NCI-H2196 (cell line): ENCODE data around the gene U2AF1L4.

Experiments used
- DNase-seq: peaks from one replicate; lab custom pipeline; 2025; ENCODE audit not compliant: unreplicated experiment; lab: John Stamatoyannopoulos, UW

U2AF1L4 gene

DNA sequence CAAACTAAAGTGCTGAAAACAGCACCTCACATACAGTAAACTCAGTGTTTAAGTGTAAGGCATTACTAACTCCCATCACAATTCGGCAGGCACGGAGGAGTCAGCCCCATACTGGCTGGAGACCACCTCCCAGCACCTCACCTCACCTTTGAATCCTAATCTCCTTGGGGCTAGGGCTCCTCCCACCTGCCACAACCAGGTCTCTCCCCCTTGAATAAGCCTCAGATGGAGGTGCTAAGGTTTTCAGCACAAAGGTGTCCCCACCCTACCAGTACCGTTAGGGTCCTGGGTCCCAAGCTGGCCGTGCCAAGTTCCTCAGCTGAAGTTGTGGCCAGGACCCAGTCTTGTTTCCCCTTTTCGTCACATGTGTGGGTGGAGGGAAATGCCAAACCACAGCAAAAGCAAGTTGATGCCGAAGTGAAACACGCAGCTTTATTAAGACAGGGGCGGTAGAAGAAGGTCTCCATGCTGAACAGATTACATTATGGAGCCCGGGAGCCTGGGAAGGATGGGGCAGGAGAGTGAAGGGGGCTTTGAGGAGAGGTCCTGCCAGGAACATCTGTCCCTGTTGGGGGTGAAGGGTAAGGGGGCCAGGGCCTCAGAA, 3.0 kb downstream of the U2AF1L4 start, which contains the start of gene IGFLR1:
IGFLR1 (minus strand) TSS at position 332 of the 604 bp plus-strand sequence. CDS start 1,272 bp downstream, outside the sequence.
- no peak for DNase-seq

DNA sequence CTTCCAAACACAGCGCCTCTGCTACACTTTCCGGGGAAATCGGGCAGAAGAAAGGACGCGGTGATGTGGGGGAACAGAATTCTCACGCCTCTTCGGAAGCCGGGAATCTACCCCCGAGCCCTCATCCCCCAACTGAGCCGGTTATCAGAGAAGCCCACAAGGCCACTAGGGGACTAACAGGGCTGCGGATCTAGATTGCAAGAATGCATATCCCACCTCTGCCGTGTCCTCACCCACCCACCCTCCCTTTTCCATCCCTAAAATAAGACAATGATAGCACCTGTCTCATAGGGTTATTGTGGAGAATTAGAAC, 4.1 kb downstream of the U2AF1L4 start:
- DNase-seq, result no peak

DNA sequence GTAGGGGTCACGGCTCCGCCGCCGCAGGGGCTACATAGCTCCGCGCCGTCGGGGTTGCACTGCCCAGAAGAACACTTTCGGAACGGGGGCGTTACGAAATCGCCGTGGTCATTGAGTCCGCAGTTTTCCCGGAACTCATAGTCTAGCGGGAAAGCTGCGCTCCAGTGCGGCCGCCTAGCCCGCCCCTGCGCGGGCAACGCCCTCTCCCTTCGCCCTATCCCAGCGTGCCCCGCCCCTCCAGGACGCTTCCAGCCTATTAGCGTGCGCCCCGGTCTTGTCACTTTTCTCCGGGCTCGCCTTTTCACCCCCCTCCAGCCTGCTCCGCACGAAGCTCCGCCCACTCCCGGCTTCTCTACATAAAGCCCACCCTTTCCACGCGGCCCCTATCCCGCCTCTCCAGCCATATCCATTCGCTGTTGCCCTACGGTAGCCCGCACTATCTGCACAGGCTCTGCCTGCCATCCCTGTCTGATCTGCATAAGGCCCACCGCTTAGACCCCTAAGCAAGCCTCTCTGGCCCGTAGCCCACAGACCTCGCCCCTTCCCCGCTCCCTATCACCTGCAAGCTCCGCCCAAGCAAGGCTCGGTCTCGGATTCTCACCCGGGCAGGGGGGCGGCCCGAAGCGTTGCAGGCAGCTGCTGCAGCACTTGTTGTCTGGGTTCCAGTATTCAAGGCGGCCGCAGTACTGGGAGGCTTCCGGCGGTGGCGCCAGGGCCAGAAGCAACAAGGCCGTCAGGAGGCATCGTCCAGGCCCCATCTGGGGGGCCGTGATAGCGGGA, 4.6 kb downstream of the U2AF1L4 start:
- peak; percentile 98 for DNase-seq

DNA sequence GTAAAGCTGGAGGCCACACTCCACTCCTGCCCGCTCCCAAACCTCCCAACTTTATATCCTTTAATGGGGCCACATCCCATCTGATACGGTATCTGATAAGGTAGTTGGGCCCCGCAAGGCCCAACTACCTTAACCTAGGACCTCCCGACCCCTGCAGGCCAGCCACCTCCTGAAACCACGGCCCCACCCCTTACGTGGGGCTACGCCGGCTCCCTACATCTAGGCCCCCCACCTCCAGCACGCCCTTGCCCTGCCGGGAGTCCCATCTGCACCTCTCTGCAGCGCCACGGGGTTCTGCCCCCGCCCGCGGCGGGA, 5.2 kb downstream of the U2AF1L4 start:
- no peak for DNase-seq

DNA sequence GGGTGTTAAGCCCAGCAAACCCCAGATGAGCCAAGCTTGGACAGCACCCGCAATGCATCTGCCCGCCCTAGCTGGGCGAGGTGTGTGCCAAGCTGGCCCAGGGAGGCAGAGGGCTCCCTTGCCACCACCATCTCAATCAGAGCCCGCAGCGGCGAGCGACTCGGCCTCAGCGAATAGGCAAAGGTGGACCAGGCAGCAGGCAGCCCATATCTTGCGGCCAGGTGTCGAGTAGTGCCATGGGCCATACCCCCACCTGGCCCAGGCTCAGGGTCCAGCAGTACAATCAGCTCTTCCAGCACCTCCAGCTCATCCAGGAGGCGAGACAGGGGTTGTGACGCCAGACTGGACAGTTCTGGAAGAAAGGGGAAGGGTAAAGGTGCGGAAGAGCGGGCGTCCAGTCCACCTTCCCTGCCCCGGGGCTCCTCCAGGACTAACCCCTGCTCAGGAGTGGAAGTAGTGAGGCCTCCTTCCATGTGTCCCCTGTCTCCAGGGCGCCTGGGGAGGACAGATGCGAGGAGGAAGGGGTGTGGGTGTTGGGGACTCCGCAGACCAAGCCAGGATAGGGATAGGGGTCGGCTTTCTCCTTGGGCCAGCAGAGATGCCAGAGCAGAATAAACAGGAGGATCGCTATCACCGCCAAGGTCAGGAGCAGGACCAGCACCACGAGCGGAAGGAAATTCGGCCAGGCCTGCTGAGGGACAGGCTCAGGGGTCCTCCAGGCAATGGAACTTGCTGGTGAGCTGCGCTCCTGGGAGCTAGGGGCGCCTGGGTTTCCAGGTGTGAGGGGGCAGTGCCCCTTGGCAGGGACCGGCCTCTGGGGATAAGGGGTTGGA, 5.7 kb downstream of the U2AF1L4 start:
- no peak for DNase-seq

DNA sequence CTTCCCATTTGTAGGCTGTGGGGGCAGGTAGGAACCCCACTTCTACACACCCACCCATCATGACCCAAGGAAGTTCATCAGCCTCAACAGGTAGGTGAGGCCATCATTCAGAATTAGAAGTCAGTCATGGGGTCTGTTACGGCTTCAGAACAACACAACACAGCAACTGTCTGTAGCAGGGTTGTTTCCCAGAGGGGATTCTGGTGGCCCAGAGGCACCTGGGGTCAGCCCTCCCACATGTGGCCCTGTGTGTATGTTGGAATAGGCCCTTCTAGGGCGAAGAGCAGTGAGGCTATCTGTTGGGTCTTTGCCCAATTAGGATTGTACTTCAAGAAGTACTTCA, 6.4 kb downstream of the U2AF1L4 start:
- no peak for DNase-seq

DNA sequence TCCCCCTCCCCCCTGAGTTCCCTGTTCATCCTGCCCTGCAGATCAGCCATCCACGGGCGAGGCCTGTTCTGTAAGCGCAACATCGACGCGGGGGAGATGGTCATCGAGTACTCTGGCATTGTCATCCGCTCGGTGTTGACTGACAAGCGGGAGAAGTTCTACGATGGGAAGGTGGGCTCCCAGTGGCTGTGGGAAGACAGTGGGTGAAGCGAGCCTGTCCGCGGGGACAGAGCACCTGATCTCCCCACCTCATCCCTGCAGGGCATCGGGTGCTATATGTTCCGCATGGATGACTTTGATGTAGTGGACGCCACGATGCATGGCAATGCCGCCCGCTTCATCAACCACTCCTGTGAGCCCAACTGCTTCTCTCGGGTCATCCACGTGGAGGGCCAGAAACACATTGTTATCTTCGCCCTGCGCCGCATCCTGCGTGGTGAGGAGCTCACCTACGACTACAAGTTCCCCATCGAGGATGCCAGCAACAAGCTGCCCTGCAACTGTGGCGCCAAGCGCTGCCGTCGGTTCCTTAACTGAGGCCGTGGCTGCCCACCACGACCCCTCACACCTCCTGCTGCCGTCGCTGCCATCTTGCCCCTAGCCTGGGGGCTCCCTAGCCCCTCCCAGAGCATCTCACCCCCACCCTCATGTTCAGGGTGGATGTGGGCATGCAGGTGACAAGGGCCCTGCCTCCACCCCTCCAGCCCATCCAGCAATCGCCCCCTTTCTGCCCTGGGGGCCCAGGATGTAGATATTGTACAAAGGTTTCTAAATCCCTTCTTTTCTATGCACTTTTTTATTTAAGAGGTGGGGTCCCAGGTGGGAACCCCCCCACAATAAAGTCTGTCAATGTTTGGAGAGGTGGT, 7.0 kb downstream of the U2AF1L4 start:
- DNase-seq, result no peak

DNA sequence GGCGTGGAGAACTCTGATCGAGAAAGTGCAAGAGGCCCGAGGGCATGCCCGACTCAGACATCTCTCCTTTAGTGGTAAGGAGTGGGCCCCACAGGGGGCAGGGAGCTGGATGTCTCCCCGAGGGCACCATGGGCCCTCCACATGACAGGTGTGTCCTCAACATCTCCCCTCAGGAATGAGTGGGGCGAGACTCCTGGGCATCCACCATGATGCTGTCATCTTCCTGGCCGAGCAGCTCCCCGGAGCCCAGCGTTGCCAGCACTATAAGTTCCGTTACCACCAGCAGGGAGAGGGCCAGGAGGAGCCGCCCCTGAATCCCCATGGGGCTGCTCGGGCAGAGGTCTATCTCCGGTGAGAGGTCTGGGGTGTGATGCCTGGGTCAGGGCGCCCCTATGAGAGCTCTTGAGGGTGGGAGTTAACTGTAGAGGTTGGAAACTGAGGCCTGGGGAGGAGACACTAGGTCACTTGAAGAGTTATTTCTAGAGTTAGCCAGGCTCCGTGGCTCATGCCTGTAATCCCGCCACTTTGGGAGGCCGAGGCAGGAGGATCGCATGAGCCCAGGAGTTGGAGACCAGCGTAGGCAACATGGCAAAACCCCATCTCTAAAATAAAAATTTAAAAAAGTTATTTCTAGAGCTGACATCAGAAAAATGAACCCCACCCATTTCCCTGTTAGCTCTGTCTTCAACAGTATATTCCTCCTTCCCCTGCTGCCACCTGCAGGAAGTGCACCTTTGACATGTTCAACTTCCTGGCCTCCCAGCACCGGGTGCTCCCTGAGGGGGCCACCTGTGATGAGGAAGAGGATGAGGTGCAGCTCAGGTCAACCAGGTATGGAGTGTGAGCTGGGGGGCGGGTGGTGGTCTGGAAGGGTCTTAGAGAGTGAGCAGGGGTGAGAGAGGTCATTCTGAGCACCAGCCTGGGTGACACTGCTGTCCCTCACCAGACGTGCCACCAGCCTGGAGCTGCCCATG, 8.0 kb downstream of the U2AF1L4 start:
- DNase-seq, result no peak

DNA sequence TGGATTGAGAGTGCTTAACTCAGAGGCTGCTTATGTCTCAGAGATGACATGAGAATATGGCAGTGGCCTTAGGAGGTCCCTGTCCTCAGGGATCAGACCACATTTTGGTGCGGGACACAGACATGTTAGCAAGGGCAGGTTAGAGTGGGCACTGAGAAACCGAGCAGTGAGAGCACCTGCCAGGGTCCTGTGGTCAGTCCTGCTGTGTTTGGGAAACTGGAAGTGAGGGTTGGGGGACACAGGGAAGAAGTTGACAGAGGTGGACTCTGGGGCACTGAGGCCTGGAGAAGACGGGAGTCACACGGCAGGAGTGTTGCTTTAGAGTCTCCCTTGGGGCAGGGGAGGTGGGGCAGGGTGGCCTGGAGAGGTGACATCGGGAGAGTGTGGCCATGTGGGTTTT, 10.3 kb downstream of the U2AF1L4 start:
- DNase-seq, result no peak

DNA sequence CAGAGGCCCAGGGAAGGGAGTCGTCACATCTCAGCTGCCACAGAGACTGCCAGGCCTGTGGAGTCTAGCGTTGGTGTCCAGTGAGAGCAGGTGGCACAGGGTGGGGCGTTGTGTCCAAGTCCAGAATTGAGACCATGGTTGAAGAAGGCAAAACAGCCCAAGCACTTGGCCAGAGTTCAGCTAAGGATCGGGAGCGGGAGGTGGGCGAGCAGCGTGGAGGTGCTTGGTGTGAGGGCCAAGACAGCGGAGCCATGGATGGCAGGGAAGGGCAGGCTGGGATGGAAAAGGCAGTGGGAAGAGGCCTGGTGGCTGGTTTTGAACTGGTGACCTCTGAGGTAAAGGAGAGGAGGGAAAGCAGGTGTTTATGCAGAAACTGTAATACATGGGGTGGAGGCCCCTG, 10.9 kb downstream of the U2AF1L4 start:
- no peak for DNase-seq

DNA sequence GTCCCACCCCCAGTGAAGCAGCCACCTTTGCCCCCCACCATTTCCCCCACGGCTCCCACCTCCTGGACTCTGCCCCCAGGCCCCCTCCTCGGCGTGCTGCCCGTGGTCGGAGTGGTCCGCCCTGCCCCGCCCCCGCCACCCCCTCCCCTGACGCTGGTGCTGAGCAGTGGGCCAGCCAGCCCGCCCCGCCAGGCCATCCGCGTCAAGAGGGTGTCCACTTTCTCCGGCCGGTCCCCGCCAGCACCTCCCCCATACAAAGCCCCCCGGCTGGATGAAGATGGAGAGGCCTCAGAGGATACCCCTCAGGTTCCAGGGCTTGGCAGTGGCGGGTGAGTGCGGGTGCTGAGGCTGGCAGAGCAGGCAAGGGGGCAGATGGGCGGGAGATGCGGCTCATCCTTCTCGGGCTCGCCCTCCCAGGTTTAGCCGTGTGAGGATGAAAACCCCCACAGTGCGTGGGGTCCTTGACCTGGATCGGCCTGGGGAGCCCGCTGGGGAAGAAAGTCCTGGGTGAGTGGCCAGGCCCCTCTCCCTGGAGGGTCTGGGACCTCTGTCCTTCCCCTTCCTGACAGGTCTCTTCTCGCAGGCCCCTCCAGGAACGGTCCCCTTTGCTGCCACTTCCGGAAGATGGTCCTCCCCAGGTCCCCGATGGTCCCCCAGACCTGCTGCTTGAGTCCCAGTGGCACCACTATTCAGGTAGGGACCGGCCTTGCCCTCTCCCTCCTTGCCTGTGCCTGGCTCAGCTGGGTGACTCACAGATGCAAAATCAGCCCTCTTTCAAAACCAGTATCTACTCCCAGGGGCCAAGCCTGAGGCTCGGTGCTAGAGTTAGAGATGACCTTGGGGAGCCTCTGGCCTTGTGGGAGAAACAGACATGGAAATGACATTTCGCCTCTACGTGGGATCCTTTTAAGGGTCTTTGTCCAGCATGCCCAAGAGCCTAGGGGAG, 11.8 kb downstream of the U2AF1L4 start:
- no peak for DNase-seq

DNA sequence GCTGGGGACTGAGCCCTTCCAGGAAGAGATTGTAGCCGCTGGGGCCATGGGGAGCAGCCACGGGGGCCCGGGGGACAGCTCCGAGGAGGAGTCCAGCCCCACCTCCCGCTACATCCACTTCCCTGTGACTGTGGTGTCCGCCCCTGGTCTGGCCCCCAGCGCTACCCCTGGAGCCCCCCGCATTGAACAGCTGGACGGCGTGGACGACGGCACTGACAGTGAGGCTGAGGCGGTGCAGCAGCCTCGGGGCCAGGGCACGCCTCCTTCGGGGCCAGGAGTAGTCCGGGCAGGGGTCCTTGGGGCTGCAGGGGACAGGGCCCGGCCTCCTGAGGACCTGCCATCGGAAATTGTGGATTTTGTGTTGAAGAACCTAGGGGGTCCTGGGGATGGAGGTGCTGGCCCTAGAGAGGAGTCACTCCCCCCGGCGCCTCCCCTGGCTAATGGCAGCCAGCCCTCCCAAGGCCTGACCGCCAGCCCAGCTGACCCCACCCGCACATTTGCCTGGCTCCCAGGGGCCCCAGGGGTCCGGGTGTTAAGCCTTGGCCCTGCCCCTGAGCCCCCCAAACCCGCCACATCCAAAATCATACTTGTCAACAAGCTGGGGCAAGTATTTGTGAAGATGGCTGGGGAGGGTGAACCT, 12.6 kb downstream of the U2AF1L4 start:
- no peak for DNase-seq

DNA sequence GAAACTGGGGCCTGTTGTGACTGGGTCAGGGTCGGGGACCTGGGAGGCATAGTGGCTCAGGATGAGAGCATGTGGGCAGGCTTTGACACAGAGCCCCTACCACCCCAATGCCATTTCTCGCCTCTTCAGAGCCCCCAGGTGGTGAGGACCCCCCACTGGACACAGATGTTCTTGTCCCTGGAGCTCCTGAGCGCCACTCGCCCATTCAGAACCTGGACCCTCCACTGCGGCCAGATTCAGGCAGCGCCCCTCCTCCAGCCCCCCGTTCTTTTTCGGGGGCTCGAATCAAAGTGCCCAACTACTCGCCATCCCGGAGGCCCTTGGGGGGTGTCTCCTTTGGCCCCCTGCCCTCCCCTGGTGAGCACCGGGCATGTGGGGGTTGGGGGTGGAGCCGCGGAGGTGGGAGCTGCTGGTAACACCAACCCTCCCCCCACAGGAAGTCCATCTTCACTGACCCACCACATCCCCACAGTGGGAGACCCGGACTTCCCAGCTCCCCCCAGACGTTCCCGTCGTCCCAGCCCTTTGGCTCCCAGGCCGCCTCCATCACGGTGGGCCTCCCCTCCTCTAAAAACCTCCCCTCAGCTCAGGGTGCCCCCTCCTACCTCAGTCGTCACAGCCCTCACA, 13.3 kb downstream of the U2AF1L4 start:
- DNase-seq, result no peak

DNA sequence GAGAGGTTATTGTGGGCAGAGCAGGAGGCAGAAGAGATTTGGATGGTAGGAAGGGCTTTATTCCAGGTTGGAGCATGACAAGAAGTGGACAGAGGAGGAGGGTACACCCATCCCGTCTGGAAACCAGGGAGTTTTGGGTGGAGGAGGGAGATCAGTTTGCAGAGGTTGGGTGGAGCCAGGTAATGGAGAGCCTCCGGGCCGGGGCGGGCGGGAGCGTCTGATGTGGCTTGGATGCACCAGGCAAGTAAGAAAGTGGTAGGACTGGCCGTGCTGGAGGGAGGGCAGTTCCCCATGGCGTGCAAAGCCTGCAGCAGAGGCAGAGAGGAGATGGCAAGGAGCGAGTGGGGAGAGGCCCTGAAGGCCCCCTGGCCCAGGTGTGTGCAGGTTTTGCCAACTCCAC, 13.9 kb downstream of the U2AF1L4 start:
- no peak for DNase-seq

DNA sequence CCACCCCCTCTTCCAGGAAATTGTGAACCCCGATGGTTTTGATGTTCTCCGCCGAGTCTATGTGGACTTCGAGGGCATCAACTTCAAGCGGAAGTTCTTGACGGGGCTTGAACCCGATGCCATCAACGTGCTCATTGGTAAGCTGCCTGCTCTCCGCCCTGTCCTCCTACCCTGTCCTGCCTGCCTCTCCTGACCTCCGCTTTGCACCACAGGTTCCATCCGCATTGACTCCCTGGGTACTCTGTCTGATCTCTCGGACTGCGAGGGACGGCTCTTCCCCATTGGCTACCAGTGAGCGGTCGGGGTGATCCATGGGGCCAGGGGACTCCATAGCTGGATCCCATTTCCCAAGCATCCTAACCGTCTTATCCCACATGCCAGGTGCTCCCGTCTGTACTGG, 14.9 kb downstream of the U2AF1L4 start:
- no peak for DNase-seq

DNA sequence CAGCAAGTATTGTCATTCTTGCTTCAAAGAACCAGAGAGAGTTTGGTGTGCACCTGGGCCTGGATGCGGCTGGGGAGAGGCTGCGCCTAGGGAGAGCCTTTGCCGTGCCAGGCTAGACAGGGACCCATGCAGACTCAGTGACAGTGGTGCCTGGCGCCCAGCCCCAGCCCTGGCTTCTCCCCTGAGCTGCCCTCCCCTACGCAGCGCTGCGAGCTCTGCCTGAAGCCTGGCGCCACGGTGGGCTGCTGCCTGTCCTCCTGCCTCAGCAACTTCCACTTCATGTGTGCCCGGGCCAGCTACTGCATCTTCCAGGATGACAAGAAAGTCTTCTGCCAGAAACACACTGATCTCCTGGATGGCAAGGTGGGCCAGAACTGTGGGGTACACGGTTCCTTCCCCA, 15.5 kb downstream of the U2AF1L4 start:
- DNase-seq, result no peak

DNA sequence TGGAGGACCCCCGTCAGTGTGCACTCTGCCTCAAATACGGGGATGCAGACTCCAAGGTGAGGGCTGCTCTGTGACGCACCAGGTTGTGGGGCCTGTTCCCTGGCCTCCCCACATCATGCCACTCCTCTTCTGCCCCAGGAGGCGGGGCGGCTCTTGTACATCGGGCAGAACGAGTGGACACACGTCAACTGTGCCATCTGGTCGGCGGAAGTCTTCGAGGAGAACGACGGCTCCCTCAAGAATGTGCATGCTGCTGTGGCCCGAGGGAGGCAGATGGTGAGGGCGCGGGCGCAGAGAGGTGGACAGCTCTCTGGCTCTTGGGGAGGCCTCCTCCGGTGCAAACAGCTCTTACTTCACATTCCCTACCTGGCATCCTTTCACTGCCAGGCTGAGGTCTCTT, 16.2 kb downstream of the U2AF1L4 start:
- no peak for DNase-seq
